GM23248 (cell line): ENCODE data around the gene TRAF2.

Experiments used
- EZH2 ChIP-seq: fragments of 200-600 bp; sonication (generic); IDR thresholded peaks from 2 replicates; pipeline ENCODE4 v1.6.1; 2018; ENCODE audit warnings: antibody characterized with exemption, mild to moderate bottlenecking; ENCODE audit not compliant: insufficient read depth, poor library complexity, severe bottlenecking
- EZH2phosphoT487 ChIP-seq: fragments of 200-600 bp; sonication (generic); IDR thresholded peaks from 2 replicates; pipeline ENCODE4 v1.6.1; 2018; ENCODE audit warnings: antibody characterized with exemption, moderate library complexity, mild to moderate bottlenecking, low read depth; ENCODE audit not compliant: insufficient read depth

- no peak for TF ChIP-seq EZH2
- no peak for TF ChIP-seq EZH2phosphoT487
Measured at GRCh38 chr9:136925414-136926153, 39.3 kb downstream of the TRAF2 start.
